GM11168 (cell line): ENCODE measurements around the gene ZNF618.

ENCODE experiments used
- in situ Hi-C: fragments of 300-500 bp; cut with MboI; formaldehyde crosslinking; loops from one replicate; pipeline ENCODE4 v1.12.0; 2022; ENCODE audit warnings: low sequenced_read_pairs; ENCODE audit not compliant: unreplicated experiment

The ZNF618 gene

DNA sequence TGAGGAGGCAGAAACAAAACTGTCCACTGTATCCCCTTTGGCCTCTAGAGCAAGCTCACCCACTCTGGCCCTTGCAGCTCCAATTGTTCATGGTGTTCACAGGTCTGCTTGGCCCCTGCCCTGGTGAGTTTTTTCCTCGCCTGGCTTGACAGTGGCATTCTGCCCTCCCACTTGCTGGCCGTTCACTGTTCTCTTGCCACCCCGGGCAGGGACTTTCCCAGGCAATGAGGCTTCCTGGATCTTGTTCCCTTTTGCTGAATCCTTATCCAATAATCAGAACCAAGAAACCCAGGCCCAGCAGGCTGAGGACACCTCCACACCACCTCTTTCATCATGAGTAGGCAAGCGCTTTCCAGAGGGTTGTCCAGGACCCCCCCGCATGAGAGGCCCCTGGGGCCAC, 31.2 kb downstream of the ZNF618 start:
- in situ Hi-C loops = no loop called here

DNA sequence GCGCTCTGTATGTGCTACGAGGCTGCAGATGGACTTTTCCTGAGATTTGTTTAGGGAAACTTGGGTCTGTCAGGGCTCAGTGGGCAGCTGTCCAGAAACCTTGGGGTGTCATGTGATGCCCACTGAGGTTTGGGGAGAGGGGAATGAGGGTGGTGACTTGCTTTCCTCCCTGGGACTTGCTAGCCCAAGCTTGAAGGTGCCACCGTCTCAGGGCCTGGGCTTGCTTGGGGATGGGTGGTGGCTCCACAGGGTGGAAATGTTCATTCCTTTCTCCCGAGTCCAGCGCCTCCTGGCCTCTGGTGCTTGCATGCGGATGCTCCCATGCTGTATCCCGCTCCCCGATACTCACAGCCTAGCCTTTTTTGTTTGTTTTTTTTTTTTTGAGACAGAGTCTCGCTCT, 33.3 kb downstream of the ZNF618 start:
- in situ Hi-C loops = no loop called here

DNA sequence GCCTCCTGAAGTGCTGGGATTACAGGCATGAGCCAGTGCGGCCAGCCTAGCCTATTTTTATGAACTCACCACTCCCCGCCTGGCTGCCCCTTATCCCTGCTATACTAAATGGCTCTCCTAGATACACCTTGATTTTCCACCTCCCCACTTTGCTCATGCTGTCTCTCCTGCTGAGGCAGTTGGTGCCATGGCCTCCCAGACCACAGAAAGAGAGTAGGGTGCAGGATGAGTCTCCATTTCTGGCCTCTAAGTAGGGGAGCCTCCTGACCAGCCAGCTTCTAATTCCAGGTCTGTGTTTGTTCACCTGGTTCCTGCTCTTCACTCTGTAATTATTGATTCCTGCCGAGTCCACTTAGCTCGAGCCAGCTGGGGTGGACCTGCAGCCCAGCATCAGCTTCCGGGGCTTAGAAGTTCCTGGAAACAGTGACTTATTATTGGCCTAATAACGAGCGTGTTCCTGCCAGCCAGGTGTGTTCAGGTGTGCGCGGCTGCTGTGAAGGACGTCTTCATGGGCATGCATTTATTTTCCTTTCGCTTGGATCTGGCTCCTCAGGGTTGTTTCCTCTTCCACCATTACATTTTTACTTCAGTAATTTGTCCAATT, 34.0 kb downstream of the ZNF618 start:
- in situ Hi-C loops = no loop called here

DNA sequence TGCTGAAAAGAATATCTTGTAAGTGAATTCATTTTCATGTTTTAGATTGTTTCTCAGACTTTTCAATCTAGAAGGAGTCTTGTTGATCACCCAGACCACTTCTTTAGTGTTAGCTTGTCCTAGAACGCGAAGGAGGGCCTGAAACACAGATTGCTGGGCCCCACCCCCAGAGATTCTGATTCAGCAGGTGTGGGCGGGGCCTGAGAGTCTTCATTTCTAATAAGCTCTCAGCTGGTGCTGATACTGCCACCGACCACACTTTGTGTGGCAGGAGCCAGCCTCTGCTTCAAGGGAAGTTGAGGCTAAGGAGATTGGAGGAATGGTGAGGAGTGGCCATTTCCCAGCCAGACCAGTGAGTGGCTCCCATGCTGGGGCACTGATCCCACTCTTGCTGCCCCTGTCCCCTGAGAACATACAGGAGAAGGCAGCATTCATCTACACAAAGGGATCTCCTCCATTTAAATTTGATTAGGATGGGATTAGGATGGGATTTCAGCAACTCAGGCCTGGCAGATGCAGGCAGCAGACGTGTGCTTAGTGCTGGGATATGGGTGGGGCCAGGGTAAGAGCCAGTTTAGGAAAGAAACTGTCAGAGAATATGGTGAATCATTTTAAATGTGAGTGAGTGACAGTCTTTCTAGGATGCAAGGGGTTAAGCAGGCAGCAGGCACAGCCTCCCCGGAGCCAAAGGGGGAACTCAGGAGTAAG, 35.9 kb downstream of the ZNF618 start:
- in situ Hi-C loops = no loop called here

- in situ Hi-C loops = no loop called here
Observed at GRCh38 chr9:113912816-113913215, 36.7 kb downstream of the ZNF618 start.

- in situ Hi-C loops = no loop called here
Observed at GRCh38 chr9:113913426-113914195, 37.5 kb downstream of the ZNF618 start.

- in situ Hi-C loops = no loop called here
Observed at GRCh38 chr9:113914517-113914916, 38.4 kb downstream of the ZNF618 start.

GRCh38 chr9:113915817-113916434, 39.8 kb downstream of the ZNF618 start:
- in situ Hi-C loops = no loop called here

- in situ Hi-C loops = no loop called here
Observed at GRCh38 chr9:113916931-113917330, 40.8 kb downstream of the ZNF618 start.

GRCh38 chr9:113918697-113919350, 42.7 kb downstream of the ZNF618 start:
- in situ Hi-C loops = no loop called here

GRCh38 chr9:113919382-113919781, 43.3 kb downstream of the ZNF618 start:
- in situ Hi-C loops = no loop called here

DNA sequence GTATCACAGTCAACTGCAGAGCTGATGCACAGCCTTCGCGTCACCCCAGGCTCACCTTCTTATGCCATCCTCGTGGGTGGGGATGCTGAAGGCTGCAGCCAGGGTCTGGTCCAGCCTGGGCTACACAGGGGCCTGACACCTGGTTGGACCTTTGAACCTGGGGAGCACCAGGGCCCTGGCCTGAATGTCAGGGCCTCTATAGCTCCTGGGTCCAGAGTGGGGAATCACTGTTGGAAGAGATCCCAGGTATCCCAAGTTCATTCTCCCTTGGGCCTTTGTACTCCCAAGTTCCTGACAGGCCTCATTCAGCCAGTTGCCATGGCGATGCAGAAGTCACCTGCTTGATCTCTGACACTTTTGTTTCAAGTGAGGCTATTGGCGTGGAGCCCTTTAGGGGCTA, 43.8 kb downstream of the ZNF618 start:
- in situ Hi-C loops = no loop called here

DNA sequence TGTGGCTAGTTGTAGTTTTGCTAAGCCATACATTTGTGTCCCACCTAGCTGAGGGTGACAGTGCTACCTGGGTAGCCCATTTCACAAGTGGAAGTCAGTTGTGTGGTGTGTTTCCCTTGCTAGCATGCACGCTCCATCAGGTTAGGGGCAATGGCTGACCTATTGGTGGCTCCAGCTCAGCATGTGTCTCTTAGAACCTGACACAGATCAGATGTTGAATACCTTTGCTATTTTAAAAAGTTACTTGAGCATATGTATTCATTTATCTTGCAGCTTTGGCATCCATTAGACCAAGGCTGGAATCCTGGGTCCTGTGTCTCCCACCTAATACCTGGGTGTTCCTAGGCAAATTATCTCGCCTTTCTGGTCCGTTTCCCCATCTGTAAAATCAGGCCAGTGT, 44.8 kb downstream of the ZNF618 start:
- in situ Hi-C loops = no loop called here

DNA sequence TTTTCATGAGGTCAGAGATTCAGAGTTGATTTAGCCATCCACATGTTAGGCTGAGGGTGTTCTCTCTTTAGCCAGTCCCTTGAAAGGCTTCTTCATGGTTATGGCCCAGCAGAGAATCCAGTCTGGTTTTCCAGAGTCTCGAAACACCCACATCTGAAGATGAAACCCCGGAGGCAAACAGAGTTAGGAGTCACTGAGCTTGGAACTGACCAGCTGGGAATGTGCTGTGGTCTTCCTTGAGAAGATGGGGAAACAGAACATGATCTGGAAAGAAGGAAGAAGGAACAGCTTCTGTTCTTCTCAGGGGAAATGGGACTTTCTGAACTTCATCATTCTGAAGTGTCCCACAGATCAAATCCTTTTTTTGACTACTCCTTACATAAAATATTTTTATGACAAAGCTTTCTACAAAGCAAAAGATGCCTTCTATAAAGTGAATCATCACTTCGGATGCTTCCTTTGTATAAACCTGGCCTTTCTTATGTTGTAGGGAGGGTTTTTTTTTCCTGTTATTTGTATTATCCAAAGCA, 45.4 kb downstream of the ZNF618 start:
- in situ Hi-C loops = no loop called here

- in situ Hi-C loops = no loop called here
Observed at GRCh38 chr9:113922160-113922559, 46.1 kb downstream of the ZNF618 start.

DNA sequence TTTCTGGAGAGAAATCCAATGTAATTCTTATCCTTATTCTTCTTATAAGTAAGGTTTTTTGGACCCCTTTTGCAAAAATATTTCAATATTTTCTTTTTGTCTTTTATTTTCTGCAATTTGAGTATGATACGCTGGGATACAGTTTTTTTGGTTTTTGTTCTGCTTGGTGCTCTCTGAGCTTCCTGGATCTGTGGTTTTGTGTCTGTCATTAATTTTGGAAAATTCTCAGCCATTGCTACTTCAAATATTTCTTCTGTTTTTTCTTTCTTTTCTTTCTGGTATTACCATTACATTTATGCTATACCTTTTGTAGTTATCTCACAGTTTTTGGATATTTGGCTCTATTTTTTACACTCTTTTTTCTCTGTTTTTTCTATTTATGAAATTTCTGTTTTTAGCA, 50.1 kb downstream of the ZNF618 start:
- in situ Hi-C loops = no loop called here

GRCh38 chr9:113927277-113927676, 51.2 kb downstream of the ZNF618 start:
- in situ Hi-C loops = no loop called here

- in situ Hi-C loops = no loop called here
Observed at GRCh38 chr9:113928269-113928668, 52.2 kb downstream of the ZNF618 start.

DNA sequence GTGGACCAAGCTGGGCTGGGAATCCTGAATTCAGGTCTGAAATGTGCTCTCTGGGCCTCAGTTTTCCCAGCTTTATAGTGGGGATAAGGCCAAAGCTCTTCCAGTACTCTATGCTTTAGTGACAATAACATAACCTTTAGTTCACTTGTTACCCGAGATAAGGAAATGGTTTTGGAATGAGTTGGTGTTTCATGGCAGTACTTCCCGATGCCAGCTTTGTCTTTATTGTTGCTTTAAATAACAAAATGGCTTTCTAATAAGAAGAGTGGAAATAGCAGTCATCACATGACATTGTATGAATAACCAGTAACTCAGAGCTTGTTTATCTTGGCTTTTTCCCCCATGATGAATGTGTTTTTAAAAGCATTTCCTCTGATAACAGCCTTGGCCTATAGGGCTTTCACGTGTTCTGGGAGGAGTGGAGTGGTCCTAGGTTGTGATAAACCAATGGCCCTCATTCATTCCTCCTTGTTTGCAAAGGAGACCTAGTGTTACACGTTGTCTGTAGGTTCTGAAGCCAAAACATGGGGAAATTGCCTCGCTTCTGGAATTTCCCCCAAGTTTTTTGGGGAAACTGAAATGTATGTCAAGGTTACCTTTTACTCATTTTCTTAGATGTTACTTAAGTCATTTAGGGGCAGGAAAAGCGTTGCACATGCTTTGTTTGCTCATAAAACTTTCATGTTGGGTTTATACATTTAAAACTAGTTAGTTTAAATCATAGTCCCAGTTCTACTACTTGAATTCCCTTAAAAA, 53.7 kb downstream of the ZNF618 start:
- in situ Hi-C loops = no loop called here

GRCh38 chr9:113930390-113930783, 54.3 kb downstream of the ZNF618 start:
- in situ Hi-C loops = no loop called here
